Ovary (tissue), 9 donors: ENCODE results near the gene ANKLE1. TPM values are rescaled to one million over a fixed set of nuclear protein-coding genes. Genes with fewer than 3 reads are reported as not detected.
A peak's percentile ranks its signal among the peaks of the same experiment; 100 is the strongest.

Source experiments
- DNase-seq, 5 donors: peaks; one replicate each; pipeline ENCODE4 v3.0.0-alpha.2; 2019 to 2020
- H3K27ac ChIP-seq, 2 donors: fragments of 200-600 bp; one replicate each; pipeline versions ENCODE4 v1.5.1 to v1.8.0; 2019 to 2022
- H3K27me3 ChIP-seq: fragments of 200-600 bp; one replicate; pipeline ENCODE4 v1.8.0; 2022
- H3K36me3 ChIP-seq: fragments of 200-600 bp; sonication (generic); one replicate; pipeline ENCODE4 v1.5.1; 2019
- H3K4me1 ChIP-seq: one replicate; pipeline ENCODE4 v1.8.1; 2013; ENCODE audit warnings: mild to moderate bottlenecking, moderate library complexity; ENCODE audit not compliant: insufficient read depth
- H3K4me3 ChIP-seq: fragments of 200-600 bp; sonication (generic); one replicate; pipeline ENCODE4 v1.5.1; 2017
- H3K9me3 ChIP-seq, 2 donors: fragments of 200-600 bp in 1 of 2; sonication (generic) in 1 of 2; one replicate each; pipeline versions ENCODE4 v1.5.1 to v1.8.1; 2013 to 2019; ENCODE audit warnings: mild to moderate bottlenecking in 1 of 2, moderate library complexity in 1 of 2
- CTCF ChIP-seq, 3 donors: fragments of 450-650 bp in 2 of 3; fragments of 200-600 bp in 1 of 3; IDR thresholded peaks; one replicate each; pipeline versions ENCODE4 v1.5.1 to v1.8.0; 2016 to 2022; ENCODE audit warnings: antibody characterized with exemption in 3 of 3, mild to moderate bottlenecking in 1 of 3
- EP300 ChIP-seq: sonication (generic); formaldehyde crosslinking; IDR thresholded peaks from one replicate; pipeline ENCODE4 v1.6.1; 2017; ENCODE audit warnings: antibody characterized with exemption
- POLR2A ChIP-seq: fragments of 450-650 bp; IDR thresholded peaks from one replicate; pipeline ENCODE4 v1.6.1; 2017; ENCODE audit warnings: antibody characterized with exemption, mild to moderate bottlenecking, moderate library complexity
- WGBS, 3 donors: extraction: QIAGEN DNeasy Blood & Tissue Kit in 1 of 3; methylation state at CpG; one replicate each; pipeline versions ENCODE4 v1.1.5 to v1.1.7; 2013 to 2017; 5-methylcytosine and 5-hydroxymethylcytosine counted together
- intact Hi-C, 4 donors: fragments of 100-400 bp; cut with DNase I; formaldehyde crosslinking; loops; one replicate each; pipeline versions ENCODE4 v1.11.0 to v1.15.1; 2022 to 2023
- polyA plus RNA-seq, 2 donors: library from polyadenylated mRNA; stranded (reverse); fragments of 200-250 nt in 1 of 2; fragments of 350-450 nt in 1 of 2; fragmentation: Illumina TruSeq in 1 of 2; extraction: RNeasy Lipid Tissue Mini Kit (QIAGEN cat#74804) in 1 of 2; gene quantifications; one replicate each; pipeline ENCODE4 v1.2.3, GENCODE V29; 2013 to 2014
- total RNA-seq, 7 donors: library from RNA; depleted of rRNA in 2 of 7; stranded (reverse); fragments of >200 nt in 2 of 7; fragmentation: NEBNext Ultra II Directional in 3 of 7; extraction: Animal tissue kit (Norgen Biotek cat#: 25700) in 3 of 7; gene quantifications; one replicate each; pipeline versions ENCODE4 v1.1.0 to v1.2.4, GENCODE V29; 2016 to 2023
- donor health status: DM: no; HTN: no; CAD: no; lungs with moderate emphysema.
- donor health status: DM: no; HTN: no; CAD: no.
- donor health status: Bipolar disorder and iron deficiency.
- donor health status: DM: yes; HTN: yes; CAD: no.
- donor health status: DM: no; HTN: no; CAD: no.
- donor health status: DM: yes; HTN: yes; CAD: no.

The ANKLE1 gene
- total and polyA plus RNA-seq, 9 donors = 0.12 to 1.6 (median 0.81) TPM

- H3K4me1 ChIP-seq = peaks cover 7% of the 10 kb centered on the region
- no peak for DNase-seq
- TF ChIP-seq EP300 (no peak), CTCF (IDR thresholded peaks at IDR 0.05) (no peak), POLR2A (no peak)
- no peak overlapping the region for H3K27ac ChIP-seq
- H3K4me3 ChIP-seq = no peak overlapping the region
- intact Hi-C loops = no loop called here
- no peaks in the 10 kb centered on the region for H3K9me3 ChIP-seq
- H3K27me3 ChIP-seq = no peaks in the 10 kb centered on the region
- no peaks in the 10 kb centered on the region for H3K36me3 ChIP-seq
- 81 to 87% (median 86%) methylated on average over 13 of the region's 13 CpGs for WGBS, 3 donors
Observed at GRCh38 chr19:17331045-17331558, 49.4 kb downstream of the ANKLE1 start.

GRCh38 chr19:17332360-17332676, 50.6 kb downstream of the ANKLE1 start:
- no peaks in the 10 kb centered on the region for H3K27me3 ChIP-seq
- intact Hi-C loops = no loop called here
- no peak overlapping the region for H3K27ac ChIP-seq
- no peaks in the 10 kb centered on the region for H3K9me3 ChIP-seq
- no peak overlapping the region for H3K4me3 ChIP-seq
- H3K4me1 ChIP-seq = peaks cover 7% of the 10 kb centered on the region
- no peaks in the 10 kb centered on the region for H3K36me3 ChIP-seq
- TF ChIP-seq POLR2A = no peak
- TF ChIP-seq EP300 = no peak
- TF ChIP-seq CTCF (IDR thresholded peaks at IDR 0.05) = no peak
- WGBS, 3 donors = 87 to 88% (median 87%) methylated on average over 8 of the region's 8 CpGs
- no peak for DNase-seq

GRCh38 chr19:17332677-17333581, 51.2 kb downstream of the ANKLE1 start:
- Histone ChIP-seq H3K9me3 (no peaks in the 10 kb centered on the region), H3K27ac (no peak overlapping the region), H3K27me3 (no peaks in the 10 kb centered on the region), H3K4me3 (no peak overlapping the region), H3K36me3 (no peaks in the 10 kb centered on the region), H3K4me1 (peaks cover 7% of the 10 kb centered on the region)
- no peak for DNase-seq
- WGBS, 3 donors = 93 to 94% (median 93%) methylated on average over 45 of the region's 45 CpGs
- TF ChIP-seq EP300 (no peak), POLR2A (no peak), CTCF (IDR thresholded peaks at IDR 0.05) (no peak)
- intact Hi-C loops = no loop called here

- Histone ChIP-seq H3K27me3 (no peaks in the 10 kb centered on the region), H3K4me3 (peak overlapping the region; percentile 63), H3K27ac (no peak overlapping the region), H3K36me3 (no peaks in the 10 kb centered on the region), H3K4me1 (peaks cover 11% of the 10 kb centered on the region), H3K9me3 (no peaks in the 10 kb centered on the region)
- no peak for TF ChIP-seq POLR2A
- no peak for TF ChIP-seq EP300
- TF ChIP-seq CTCF (IDR thresholded peaks at IDR 0.05) = no peak
- intact Hi-C loops = no loop called here
- no peak for DNase-seq
- 37 to 52% (median 48%) methylated on average over 38 to 52 of the region's 52 CpGs for WGBS, 3 donors
Observed at GRCh38 chr19:17333611-17334413, 52.1 kb downstream of the ANKLE1 start.
